K562 (cell line): Measurements from ENCODE around the gene NUP98.

ENCODE experiments used
- ESRRA ChIP-seq: fragments of 450-650 bp; IDR thresholded peaks from 2 replicates; pipeline ENCODE4 v1.6.1; 2014; ENCODE audit warnings: low read depth, mild to moderate bottlenecking, moderate library complexity, borderline replicate concordance
- ETV6 ChIP-seq, 3 experiments: fragments of 150-350 bp in 1 of 3; sonication (generic) in 1 of 3; formaldehyde crosslinking in 1 of 3; IDR thresholded peaks; 2 replicates each; pipeline versions ENCODE4 v1.6.1 to v1.8.0; 2014 to 2022; ENCODE audit warnings: borderline replicate concordance in 2 of 3, low read depth in 2 of 3, antibody characterized with exemption in 1 of 3, low read length in 1 of 3, mild to moderate bottlenecking in 1 of 3, missing genetic modification reagents in 1 of 3
- HOXB6 ChIP-seq: fragments of 250-450 bp; sonication (Bioruptor Pico); IDR thresholded peaks from 2 replicates; pipeline ENCODE4 v1.5.1; 2022; ENCODE audit warnings: mild to moderate bottlenecking, borderline replicate concordance
- PHB2 ChIP-seq: fragments of 450-650 bp; IDR thresholded peaks from 2 replicates; pipeline ENCODE4 v1.6.1; 2017; ENCODE audit warnings: low read depth
- RFX5 ChIP-seq: IDR thresholded peaks from 2 replicates; pipeline ENCODE4 v1.6.1; 2011; ENCODE audit warnings: low read depth, mild to moderate bottlenecking, improper control_type of control experiment, low read length
- SOX6 ChIP-seq: fragments of 450-650 bp; IDR thresholded peaks from 2 replicates; pipeline ENCODE4 v1.6.1; 2014; ENCODE audit warnings: mild to moderate bottlenecking
- ZBTB7A ChIP-seq: IDR thresholded peaks from 2 replicates; pipeline ENCODE4 v1.6.1; 2011; ENCODE audit warnings: low read depth, mild to moderate bottlenecking, low read length, moderate library complexity, borderline replicate concordance; ENCODE audit not compliant: control insufficient read depth
- ZNF12 ChIP-seq: sonication (generic); formaldehyde crosslinking; IDR thresholded peaks from 2 replicates; pipeline ENCODE4 v1.4.0; 2020; ENCODE audit warnings: mild to moderate bottlenecking, missing genetic modification reagents
- ZNF140 ChIP-seq: fragments of 250-450 bp; sonication (Bioruptor Pico); IDR thresholded peaks from 2 replicates; pipeline ENCODE4 v1.8.0; 2021; ENCODE audit warnings: moderate library complexity, mild to moderate bottlenecking, inconsistent platforms

GRCh38 chr11:3709977-3710376 is 87.4 kb downstream of the NUP98 start:
- no peak for TF ChIP-seq ESRRA
- no peak for TF ChIP-seq RFX5
- TF ChIP-seq ZNF140 = no peak
- TF ChIP-seq ETV6 (IDR thresholded peaks at IDR 0.05; ENCODE audit: borderline replicate concordance in 1 of 2, low read depth in 2 of 2, low read length in 1 of 2) = no peak
- no peak for TF ChIP-seq ETV6 (CRISPR knock-in tag; IDR thresholded peaks at IDR 0.05; ENCODE audit: borderline replicate concordance)
- no peak for TF ChIP-seq SOX6
- TF ChIP-seq ZNF12 (CRISPR knock-in tag) = no peak
- no peak for TF ChIP-seq ZBTB7A
- no peak for TF ChIP-seq HOXB6
- TF ChIP-seq PHB2 = no peak
